ENCODE data around the gene CRLF1.

DNA sequence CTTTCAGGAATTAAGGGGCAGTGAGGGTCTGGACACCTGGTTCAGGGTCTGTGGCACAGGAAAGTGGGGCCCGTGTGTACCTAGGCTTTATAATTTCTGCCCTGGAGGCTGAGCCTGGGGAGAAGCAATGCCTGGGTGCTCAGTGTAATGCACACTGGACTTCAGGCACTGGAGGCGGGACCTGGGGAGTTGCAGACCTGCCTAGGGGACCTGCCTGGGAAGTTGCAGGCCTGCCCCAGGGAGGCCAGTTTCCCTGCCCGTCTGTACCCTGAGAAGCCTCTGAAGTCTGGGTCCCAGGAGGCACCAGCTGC is 3.6 kb upstream of the CRLF1 start:
- no peak for TF ChIP-seq POLR2A (IDR thresholded peaks at IDR 0.05)
- TF ChIP-seq, protein P1, sequence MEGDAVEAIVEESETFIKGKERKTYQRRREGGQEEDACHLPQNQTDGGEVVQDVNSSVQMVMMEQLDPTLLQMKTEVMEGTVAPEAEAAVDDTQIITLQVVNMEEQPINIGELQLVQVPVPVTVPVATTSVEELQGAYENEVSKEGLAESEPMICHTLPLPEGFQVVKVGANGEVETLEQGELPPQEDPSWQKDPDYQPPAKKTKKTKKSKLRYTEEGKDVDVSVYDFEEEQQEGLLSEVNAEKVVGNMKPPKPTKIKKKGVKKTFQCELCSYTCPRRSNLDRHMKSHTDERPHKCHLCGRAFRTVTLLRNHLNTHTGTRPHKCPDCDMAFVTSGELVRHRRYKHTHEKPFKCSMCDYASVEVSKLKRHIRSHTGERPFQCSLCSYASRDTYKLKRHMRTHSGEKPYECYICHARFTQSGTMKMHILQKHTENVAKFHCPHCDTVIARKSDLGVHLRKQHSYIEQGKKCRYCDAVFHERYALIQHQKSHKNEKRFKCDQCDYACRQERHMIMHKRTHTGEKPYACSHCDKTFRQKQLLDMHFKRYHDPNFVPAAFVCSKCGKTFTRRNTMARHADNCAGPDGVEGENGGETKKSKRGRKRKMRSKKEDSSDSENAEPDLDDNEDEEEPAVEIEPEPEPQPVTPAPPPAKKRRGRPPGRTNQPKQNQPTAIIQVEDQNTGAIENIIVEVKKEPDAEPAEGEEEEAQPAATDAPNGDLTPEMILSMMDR (IDR thresholded peaks at IDR 0.05) = no peak
